ENCODE measurements around the gene CROCC2. TPM values are rescaled to one million over a fixed set of nuclear protein-coding genes. Genes with fewer than 3 reads are reported as not detected.

The CROCC2 gene
- polyA plus RNA-seq, 4 donors = 0.03 to 0.09 (median 0.05) TPM

DNA sequence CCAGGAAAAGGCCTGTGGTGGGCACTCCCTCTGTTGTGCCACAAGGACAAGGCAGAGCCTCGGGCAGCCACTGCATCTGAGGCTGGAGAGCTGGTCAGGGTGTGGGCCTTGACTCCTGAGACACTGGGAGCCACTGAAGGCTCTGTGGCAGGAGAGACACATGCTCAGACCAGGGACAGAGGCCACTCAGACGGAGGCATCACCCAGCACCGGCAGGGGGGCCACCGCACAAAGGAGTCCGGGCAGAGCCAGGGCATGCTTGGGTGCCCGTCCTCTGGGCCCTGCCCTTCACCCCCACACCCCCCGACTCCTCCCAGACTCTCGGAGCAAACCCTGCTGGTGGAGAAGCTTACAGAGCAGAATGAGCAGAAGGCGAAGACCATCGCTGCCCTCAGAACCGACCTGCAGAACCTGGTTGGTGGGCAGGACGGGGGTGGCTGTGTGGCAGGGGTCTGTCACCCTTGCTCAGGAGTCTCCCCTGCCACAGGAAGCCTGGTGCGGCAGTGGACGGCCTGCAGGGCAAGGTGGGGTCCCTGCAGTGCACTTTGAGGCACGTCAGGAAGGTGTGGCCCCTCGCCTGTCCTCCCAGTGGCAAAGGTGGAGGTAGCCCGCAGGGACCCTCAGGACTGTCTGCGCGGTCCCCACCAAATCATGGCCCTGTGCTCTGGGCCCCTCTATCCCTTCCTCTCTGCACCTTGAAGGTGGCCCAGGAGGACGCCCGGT lies 26.0 kb downstream of the CROCC2 start:
- DNase-seq (ENCODE audit: low read depth in 4 of 4, low spot score in 3 of 4) = no peak

DNA sequence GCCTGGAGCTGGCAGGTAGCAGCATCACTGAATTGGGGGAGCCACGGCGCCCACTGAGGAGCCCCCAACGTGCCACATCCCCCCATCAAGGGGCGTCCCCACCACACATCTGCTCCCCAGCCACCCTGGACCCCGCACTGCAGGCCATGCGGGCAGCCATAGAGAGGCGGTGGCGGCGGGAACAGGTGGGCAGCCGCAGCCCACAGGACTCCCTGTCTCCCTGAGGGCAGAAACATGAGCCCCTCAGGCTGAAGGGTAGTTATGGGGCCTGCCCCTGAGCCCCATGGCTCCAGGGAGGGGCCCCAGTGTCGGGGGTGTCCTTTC lies 26.6 kb downstream of the CROCC2 start:
- DNase-seq (ENCODE audit: low read depth in 4 of 4, low spot score in 3 of 4) = no peak

DNA sequence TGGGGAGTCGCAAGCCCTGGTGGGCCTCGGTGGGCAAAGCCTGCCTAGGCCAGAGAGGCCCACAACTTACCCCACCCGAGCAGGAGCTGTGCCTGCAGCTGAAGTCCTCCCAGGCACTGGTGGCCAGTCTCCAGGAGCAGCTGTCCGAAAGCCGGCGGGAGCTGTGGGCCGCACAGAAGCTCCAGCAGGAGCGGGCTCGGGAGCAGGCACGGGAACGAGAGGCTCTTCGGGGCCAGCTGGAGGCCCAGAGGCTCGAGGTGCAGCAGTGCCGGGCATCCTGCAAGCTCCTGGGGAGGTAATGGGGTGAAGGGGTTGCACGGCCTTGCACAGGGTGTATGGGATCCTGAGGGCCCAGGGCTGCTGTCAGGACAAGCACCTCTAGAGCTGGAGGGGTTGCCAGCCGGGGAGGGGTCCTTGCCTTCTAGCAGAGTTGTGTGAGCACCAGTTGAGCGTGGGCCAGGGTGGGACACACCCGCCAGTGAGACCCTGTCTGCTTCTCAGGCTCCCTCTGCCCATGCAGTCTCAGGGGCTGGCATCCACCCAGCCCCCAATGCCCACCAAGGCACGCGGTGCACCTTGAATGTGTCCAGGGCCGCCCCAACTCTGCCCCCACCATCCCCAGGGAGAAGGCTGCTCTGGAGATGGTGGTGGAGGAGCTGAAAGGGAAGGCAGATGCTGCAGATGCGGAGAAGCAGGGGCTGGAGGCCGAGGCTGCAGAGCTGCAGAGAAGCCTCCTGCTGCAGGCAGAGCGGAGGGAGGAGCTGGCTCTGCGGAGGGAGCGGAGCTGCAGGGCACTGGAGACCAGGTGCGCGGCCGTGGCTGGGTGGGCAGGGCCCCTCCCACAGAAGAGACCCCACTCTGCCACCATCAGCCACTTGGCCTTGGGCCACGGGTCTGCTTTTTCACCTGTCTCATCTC lies 27.2 kb downstream of the CROCC2 start:
- DNase-seq (ENCODE audit: low read depth in 4 of 4, low spot score in 3 of 4) = no peak

DNA sequence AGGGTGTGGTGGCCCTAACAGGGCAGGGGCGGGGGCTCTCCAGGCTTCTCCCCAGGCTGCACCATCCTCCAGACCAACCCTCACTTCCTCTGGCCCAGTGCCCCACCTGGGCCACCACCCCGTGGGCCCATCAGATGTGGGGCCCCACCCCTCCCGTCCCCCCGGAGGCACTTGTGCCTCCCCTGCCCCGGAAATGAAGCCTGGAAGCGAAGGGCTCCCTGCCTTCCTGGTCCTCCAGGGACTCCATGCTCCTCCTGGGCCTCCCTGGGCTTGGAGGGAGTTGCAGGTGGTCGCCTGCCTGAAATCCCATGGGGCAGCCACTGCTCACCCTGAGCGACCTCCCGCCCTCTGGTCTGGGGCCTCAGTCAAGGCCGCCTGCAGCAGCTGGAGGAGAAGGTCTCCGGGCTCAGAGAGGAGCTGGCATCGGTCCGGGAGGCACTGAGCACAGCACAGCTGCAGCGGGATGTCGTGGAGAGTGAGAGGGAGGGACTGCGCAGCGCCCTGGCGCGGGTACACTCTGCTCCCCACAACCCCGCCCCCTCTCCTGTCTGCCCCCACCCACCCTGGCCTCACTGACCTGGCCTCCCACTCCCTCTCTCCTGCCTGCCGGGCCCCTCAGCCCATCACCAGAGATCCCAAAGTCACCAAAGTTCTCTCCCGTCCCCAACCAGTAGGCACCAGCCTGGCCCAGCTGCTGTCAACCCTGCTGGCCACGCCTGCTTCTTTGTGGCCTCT lies 28.0 kb downstream of the CROCC2 start:
- no peak for DNase-seq (ENCODE audit: low read depth in 4 of 4, low spot score in 3 of 4)

DNA sequence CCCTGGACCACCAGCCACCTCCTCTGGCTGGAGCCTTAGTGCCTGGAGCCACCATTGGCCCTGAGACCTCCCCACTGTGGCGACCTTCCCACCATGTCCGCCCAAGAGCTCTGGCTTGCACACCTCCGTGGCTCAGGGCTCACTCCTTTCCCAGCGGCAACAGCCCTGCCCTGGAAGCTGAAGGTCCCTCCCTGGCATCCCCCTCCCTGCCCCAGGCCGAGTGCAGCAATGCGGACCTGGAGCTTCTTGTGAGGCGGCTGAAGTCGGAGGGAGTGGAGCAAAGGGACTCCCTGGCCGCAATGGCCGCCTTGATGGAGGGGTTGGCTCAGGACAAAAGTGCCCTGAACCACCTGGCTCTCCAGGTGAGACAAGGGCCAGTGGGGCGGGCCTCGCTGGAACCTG lies 28.6 kb downstream of the CROCC2 start:
- no peak for DNase-seq (ENCODE audit: low read depth in 4 of 4, low spot score in 3 of 4)

DNA sequence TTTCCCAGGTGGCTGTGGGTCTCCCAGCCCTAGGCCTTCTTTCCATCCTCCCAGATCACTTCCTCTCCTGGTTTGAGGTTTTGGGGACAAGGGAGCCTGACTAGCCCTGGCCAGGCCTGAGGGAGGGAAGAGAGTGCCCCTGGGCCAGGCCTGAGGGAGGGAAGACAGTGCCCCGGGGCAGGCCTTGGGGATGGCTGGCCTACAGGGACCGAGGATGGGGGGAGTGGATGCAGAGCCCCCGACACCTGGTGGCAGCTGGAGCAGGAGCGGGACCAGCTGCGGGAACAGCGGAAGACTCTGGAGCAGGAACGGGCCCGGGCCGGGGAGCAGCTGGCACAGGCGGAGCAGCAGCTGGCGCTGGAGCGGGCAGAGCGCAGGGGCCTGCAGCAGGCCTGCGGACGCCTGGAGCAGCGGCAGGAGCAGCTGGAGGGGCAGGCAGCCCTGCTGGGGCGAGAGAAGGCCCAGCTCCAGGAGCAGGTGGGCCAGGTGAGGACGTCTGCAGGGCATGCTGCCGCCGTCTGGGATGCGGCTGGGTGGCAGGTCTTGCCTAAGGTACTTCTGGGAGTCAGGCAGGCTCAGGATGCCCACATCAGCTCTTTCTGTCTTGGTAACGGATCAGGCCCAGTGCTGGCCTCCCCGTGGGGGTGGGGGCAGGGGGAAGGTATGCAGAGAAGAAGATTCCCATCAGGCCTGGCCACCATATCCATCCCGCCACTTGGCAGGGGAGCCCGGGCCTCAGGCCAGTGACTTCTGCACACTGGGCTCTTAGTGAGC lies 29.2 kb downstream of the CROCC2 start:
- DNase-seq (ENCODE audit: low read depth in 4 of 4, low spot score in 3 of 4) = no peak

DNA sequence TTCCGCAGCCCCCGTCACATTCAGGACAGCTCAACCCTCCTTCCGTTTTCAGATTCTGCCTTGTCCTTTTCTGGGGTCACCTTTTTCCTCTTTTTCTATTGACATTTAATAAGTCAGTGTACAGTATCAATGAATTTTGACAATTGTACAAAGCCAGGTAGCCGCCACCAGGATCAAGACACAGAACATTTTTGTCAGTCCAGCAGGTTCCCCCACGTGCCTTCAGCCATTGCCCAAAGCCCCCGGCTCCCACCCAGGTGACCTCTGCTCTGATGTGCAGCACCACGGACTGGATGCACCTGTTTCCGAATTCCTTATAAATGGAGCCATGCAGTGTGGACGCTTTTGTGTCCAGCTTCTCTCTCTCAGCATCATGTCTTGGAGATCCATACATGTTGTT lies 30.0 kb downstream of the CROCC2 start:
- DNase-seq (ENCODE audit: low read depth in 4 of 4, low spot score in 3 of 4) = no peak

DNA sequence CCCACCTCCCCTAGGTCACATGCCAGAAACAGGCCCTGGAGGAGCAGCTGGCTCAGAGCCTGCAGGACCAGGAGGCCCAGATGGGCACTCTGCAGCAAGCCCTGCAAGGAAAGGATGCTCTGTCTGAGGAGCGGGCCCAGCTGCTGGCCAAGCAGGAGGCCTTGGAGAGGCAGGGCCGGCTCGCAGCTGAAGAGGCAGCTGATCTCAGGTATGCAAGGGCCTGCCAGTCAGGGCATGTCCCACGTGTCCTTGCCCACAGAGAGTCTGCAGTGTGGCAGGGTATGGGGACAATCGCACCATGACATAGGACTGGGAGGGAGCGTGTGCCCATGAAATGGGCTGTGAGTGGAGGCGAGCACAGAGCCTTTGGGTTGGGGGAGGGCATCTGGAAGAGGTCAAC lies 39.9 kb downstream of the CROCC2 start:
- no peak for DNase-seq (ENCODE audit: low read depth in 4 of 4, low spot score in 3 of 4)

DNA sequence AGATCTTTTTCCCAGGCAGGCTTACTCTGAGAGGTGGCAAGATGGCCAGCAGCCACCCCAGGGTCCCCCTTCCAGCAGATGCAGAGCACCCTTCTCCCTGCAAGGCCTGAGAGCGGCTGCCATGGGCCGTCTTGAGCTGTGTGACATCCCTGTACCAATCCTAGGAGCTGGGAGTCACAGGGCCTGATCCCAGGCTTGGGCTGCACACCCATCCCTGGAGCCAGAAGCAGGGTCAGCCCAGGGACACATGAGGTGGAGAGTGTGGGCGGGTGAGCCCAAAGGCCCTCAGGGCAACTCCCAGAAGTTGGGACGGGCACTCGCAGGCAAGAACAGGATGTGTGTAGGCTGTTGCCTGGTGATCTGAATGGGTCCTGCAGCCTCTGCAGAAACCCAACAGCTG lies 40.5 kb downstream of the CROCC2 start:
- DNase-seq (ENCODE audit: low read depth in 4 of 4, low spot score in 3 of 4) = no peak

DNA sequence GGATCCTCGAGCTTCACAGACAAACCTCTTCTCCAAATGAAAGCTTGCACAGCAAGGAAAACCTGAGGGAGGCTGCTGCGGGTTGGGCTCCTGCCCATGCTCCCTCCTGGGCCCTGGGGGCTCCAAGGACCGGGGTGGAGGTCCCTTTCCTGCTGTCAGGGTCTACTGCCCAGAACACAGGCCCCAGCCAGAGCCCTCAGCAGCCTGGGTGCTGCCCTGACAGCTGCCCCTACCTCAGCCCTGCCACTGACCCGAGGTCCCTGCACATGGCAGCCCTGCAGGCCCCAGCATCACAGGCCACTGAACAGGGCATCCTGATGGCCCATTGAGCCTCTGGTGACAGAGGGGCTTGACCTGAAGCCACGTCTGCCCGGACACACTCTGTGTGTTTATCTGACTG lies 41.0 kb downstream of the CROCC2 start:
- no peak for DNase-seq (ENCODE audit: low read depth in 4 of 4, low spot score in 3 of 4)

DNA sequence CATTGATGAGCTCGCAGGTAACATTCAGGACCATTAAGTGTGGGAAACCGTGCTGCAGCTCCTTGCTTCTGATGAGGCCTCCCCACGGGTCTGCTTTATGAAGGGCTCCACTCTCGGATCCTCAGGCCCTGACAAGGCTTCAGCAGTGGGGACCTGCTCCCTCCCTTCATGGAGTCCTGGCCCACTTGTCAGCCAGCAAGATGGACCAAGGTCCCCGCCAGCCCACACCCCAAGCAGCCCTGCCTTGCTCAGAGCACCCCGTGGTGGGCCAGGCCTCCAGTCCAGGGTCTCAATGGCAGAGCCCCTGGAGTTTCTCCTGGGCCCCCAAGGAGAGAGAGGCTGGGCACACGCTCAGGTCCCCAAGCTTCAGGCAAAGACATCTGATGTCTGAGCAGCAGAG lies 41.5 kb downstream of the CROCC2 start:
- no peak for DNase-seq (ENCODE audit: low read depth in 4 of 4, low spot score in 3 of 4)

DNA sequence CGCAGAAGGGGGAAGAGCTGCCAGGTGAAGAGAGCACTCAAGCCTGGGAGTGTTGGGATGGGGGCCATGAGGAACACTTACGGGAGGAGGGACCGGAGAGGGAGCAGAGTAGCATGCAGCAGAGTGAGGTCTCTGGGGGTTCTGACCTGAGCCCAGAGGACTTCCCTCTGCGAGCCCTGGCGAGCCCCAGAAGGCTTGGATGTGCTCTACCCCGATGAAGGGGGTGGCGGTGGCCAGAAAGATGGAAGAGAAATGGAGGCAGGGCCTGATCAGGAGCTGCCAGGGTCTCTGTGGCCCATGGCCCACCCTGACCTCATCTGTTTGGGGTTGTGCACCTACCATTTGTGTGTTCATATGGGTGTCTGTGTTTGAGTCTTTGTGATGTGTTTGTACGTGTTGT lies 42.0 kb downstream of the CROCC2 start:
- DNase-seq (ENCODE audit: low read depth in 4 of 4, low spot score in 3 of 4) = no peak

DNA sequence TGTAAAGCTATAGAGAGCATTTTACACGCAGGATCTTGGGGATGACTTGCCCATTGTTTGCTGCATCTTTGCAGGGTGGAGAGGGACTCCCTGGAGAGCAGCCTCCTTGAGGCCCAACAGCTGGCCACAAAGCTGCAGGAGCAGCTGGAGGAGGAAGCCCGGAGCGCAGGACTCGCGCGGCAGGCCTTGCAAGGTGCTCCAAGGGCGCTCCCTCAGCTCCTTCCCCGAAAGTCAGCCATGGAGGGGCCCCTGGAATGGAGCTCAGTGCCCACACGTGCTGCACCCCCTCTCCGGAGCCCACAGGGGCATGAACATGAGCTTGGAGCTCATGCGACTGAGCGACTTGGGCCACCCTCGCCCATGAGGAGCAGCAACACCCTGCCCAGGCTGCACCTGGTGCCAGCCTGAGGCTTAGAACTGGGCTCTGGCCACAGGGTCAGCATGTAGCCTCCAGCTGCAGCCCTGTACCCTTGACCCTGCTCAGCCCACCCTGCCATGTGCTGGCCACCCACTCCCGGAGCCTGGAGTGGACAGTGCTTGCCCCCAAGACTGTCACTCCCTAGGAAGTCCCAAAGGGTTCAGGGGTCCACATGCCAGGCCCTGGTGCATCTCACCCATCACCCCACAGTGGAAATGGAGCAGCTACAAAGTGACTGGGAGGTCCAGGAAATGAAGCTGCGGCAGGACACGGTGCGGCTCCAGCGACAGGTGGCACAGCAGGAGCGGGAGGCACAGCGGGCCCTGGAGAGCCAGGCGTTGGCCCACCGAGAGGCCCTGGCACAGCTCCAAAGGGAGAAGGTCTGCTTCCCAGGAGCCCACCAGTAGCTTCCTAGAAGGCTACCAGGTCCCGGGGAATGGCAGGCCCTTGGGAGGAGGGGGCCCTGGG lies 43.0 kb downstream of the CROCC2 start:
- DNase-seq (ENCODE audit: low read depth in 4 of 4, low spot score in 3 of 4) = no peak

DNA sequence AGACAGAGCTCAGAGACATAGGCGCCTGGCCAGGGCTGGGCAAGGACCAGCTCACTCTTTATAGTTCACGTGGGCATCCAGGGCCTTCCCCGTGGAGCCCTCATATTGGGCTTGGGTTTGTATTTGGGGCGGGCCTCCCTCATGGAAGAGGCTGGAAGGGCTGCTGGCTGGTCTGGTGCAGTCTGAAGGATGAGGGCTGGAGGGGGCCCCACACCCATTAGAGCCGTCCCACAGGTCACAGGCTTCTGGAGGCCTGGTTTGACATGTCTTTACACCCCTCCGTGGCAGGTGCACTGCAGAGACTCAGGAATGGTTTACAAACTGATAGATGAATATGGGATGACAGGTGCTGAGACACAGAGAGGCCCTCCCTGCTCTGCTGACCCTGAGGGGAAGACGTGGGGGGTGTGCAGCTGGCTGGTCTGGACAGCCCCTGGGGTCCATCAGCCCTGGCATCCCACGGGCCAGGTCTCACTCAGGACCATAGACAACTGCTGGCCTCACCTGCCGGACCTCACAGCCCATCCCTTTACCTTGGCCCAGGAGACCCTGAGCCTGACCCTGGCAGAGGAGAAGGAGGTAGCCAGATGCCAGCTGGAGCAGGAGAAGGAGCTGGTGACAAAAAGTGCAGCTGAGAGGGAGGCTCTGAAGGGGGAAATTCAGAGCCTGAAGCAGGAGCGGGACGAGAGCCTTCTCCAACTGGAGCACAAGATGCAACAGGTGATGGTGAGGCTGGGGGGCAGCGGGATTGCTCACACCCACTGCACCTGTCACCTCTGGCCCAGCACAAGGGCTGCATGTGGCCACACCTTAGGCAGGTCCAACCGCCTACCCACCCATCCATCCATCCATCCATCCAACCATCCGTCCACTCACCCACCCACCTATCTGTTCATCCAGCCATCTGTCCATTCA lies 43.9 kb downstream of the CROCC2 start:
- no peak for DNase-seq (ENCODE audit: low read depth in 4 of 4, low spot score in 3 of 4)

DNA sequence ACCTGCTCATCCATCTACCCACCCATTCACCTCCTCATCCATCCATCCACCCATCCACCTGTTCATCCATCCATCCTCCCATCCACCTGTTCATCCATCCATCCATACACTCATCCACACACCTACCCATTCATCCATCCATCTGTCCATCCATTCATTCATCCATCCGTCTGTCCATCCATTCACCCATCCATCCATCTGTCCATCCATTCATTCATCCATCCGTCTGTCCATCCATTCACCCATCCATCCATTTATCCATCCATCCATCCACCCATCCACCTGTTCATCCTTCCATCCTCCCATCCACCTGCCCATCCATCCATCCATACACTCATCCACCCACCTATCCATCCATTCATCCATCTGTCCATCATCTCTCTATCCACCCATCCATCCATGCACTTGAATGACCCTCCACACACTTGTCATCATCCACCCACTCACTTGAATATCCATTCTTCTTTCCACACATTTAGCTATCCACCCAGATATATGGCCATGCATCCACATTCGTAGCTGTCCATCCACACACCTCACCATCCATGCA lies 45.0 kb downstream of the CROCC2 start:
- no peak for DNase-seq (ENCODE audit: low read depth in 4 of 4, low spot score in 3 of 4)

DNA sequence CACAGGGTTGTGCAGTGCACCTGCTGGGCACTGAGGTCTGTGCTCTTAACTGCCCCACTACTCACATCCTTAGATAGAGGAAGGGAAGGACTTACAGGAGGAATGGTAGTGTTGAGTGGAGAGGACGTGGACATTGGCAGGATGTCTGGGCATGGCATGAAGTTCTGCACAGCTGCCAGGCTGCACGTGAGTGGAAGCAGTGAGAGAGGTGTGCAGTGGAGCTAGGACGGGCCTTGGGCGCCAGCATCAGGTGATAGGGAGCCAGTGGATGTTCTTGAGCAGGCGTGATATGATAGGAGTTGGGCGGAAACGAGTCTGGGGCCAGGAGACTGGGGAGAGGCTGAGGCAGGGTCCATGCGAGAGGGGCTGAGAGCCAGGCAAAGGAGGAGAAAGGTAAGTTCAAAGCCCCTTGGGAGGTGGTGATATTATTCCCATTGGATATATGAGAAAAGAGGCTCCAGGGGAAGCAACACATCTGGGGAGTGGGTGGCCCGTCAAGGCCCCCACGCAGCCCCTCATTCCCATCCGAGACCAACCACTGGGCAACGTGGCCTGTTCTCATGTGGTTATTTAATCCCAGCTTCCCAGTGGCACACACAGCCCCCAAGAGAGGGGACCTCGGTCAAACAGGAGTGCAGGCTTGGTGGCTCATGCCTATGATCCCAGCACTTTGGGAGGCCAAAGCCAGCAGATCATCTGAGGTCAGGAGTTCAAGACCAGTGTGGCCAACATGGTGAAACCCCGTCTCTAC lies 46.5 kb downstream of the CROCC2 start:
- no peak for DNase-seq (ENCODE audit: low read depth in 4 of 4, low spot score in 3 of 4)

Measured in left renal pelvis (tissue), 4 donors.